Astrocyte (in vitro differentiated cells and primary cell): ENCODE measurements around the gene MESP1.

ENCODE experiments used
- EZH2 ChIP-seq: IDR thresholded peaks from 2 replicates; pipeline ENCODE4 v1.6.1; 2012; ENCODE audit warnings: mild to moderate bottlenecking, low read length, inconsistent platforms; ENCODE audit not compliant: insufficient read depth
- TF ChIP-seq, protein P1 (sequence below): IDR thresholded peaks from 2 replicates; pipeline ENCODE4 v1.5.1; 2011; ENCODE audit warnings: low read depth, mild to moderate bottlenecking, inconsistent platforms, low read length, moderate library complexity; ENCODE audit not compliant: insufficient read depth

DNA sequence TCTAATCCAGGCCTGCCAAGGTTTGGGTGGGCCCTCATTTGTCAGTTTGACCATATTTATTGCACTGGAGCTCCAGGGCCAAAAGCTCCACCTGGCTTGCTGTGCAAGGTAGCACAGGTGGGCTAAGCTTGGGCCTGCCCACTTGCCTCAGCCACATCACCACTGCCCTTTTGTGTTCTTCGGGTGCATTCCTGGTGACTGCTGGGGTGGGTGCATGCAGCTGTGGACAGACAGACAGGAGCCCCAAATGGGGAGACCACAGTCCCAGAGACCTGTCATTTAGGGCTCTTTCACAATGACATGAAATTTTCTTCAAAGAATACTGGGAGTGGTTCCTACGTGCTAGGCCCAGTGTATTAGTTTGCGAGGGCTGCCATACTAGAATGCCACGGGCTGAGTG lies 27.8 kb upstream of the MESP1 start:
- TF ChIP-seq, protein P1, sequence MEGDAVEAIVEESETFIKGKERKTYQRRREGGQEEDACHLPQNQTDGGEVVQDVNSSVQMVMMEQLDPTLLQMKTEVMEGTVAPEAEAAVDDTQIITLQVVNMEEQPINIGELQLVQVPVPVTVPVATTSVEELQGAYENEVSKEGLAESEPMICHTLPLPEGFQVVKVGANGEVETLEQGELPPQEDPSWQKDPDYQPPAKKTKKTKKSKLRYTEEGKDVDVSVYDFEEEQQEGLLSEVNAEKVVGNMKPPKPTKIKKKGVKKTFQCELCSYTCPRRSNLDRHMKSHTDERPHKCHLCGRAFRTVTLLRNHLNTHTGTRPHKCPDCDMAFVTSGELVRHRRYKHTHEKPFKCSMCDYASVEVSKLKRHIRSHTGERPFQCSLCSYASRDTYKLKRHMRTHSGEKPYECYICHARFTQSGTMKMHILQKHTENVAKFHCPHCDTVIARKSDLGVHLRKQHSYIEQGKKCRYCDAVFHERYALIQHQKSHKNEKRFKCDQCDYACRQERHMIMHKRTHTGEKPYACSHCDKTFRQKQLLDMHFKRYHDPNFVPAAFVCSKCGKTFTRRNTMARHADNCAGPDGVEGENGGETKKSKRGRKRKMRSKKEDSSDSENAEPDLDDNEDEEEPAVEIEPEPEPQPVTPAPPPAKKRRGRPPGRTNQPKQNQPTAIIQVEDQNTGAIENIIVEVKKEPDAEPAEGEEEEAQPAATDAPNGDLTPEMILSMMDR: no peak
- TF ChIP-seq EZH2: no peak
